CD4-positive, alpha-beta T cell treated with Interleukin-1 beta for 1 hour (primary cell): ENCODE results near the gene SLC12A7.
"Not testable (repeated sequence)": the region's sequence is repeated elsewhere in the genome, so short reads cannot be mapped to it uniquely, and the experiment has no call there.

Experiments used
- DNase-seq, 2 donors: peaks; one replicate each; pipeline ENCODE4 v3.0.0-alpha.2; 2020 to 2022

Gene SLC12A7

GRCh38 chr5:1111727-1112289, at the start of gene SLC12A7:
Gene SLC12A7 (minus strand): TSS chr5:1112063. CDS start chr5:1111991, 72 bp downstream.
- DNase-seq: peak; percentile 53 to 63

- no peak for DNase-seq
Measured at GRCh38 chr5:1161108-1161832, 49.4 kb upstream of the SLC12A7 start.

- no peak for DNase-seq
Measured at GRCh38 chr5:1159774-1160406, 48.0 kb upstream of the SLC12A7 start.

GRCh38 chr5:1159341-1159675, 47.4 kb upstream of the SLC12A7 start:
- DNase-seq: no peak

GRCh38 chr5:1158647-1159340, 46.9 kb upstream of the SLC12A7 start:
- DNase-seq: no peak

GRCh38 chr5:1157461-1157986, 45.7 kb upstream of the SLC12A7 start:
- DNase-seq: not testable (repeated sequence)

- no peak for DNase-seq
Measured at GRCh38 chr5:1156754-1157460, 45.0 kb upstream of the SLC12A7 start.

GRCh38 chr5:1156033-1156753, 44.3 kb upstream of the SLC12A7 start:
- DNase-seq: no peak

- DNase-seq: no peak
Measured at GRCh38 chr5:1155191-1156032, 43.5 kb upstream of the SLC12A7 start.

GRCh38 chr5:1153428-1153827, 41.6 kb upstream of the SLC12A7 start:
- DNase-seq: peak; percentile 15 to 35

- DNase-seq: no peak
Measured at GRCh38 chr5:1152771-1153282, 41.0 kb upstream of the SLC12A7 start.

- DNase-seq: peak; percentile 35 to 55
Measured at GRCh38 chr5:1152156-1152555, 40.3 kb upstream of the SLC12A7 start.

GRCh38 chr5:1151316-1151715, 39.5 kb upstream of the SLC12A7 start:
- DNase-seq: no peak

- no peak for DNase-seq
Measured at GRCh38 chr5:1150866-1151265, 39.0 kb upstream of the SLC12A7 start.

GRCh38 chr5:1144638-1145396, 33.0 kb upstream of the SLC12A7 start:
- no peak for DNase-seq

GRCh38 chr5:1144089-1144488, 32.2 kb upstream of the SLC12A7 start:
- DNase-seq: no peak

GRCh38 chr5:1143670-1143951, 31.7 kb upstream of the SLC12A7 start:
- no peak for DNase-seq

GRCh38 chr5:1142886-1143669, 31.2 kb upstream of the SLC12A7 start:
- DNase-seq: no peak

- DNase-seq: no peak
Measured at GRCh38 chr5:1141834-1142233, 30.0 kb upstream of the SLC12A7 start.

GRCh38 chr5:1140818-1141189, 28.9 kb upstream of the SLC12A7 start:
- DNase-seq: no peak
